Activated naive CD8-positive, alpha-beta T cell (primary cell): ENCODE measurements around the gene FAM174B.

Experiments
- H3K27ac Mint-ChIP-seq: one replicate; pipeline ENCODE4 v1.8.0; 2021; ENCODE audit warnings: mixed read lengths
- H3K27me3 Mint-ChIP-seq: one replicate; pipeline ENCODE4 v1.8.0; 2021; ENCODE audit warnings: mixed read lengths
- H3K36me3 Mint-ChIP-seq: one replicate; pipeline ENCODE4 v1.8.0; 2021; ENCODE audit warnings: mixed read lengths
- H3K4me1 Mint-ChIP-seq: one replicate; pipeline ENCODE4 v1.8.0; 2021; ENCODE audit warnings: low read depth, mixed read lengths
- H3K4me3 Mint-ChIP-seq: one replicate; pipeline ENCODE4 v1.8.0; 2021; ENCODE audit warnings: mild to moderate bottlenecking, mixed read lengths
- H3K9me3 Mint-ChIP-seq: one replicate; pipeline ENCODE4 v1.8.0; 2021; ENCODE audit warnings: low read depth, mixed read lengths

FAM174B gene

GRCh38 chr15:92623435-92623834, 32.1 kb downstream of the FAM174B start:
- no peak overlapping the region for H3K4me3 Mint-ChIP-seq
- no peaks in the 10 kb centered on the region for H3K9me3 Mint-ChIP-seq
- no peaks in the 10 kb centered on the region for H3K27me3 Mint-ChIP-seq
- H3K27ac Mint-ChIP-seq, result no peak overlapping the region
- peaks cover 8% of the 10 kb centered on the region for H3K36me3 Mint-ChIP-seq
- peaks cover 9% of the 10 kb centered on the region for H3K4me1 Mint-ChIP-seq

GRCh38 chr15:92621972-92622533, 33.5 kb downstream of the FAM174B start:
- Mint-ChIP-seq H3K4me1 (peaks cover 9% of the 10 kb centered on the region), H3K27me3 (no peaks in the 10 kb centered on the region), H3K4me3 (no peak overlapping the region), H3K27ac (no peak overlapping the region), H3K9me3 (no peaks in the 10 kb centered on the region), H3K36me3 (no peaks in the 10 kb centered on the region)

- H3K27me3 Mint-ChIP-seq, result no peaks in the 10 kb centered on the region
- no peak overlapping the region for H3K4me3 Mint-ChIP-seq
- H3K9me3 Mint-ChIP-seq, result no peaks in the 10 kb centered on the region
- no peaks in the 10 kb centered on the region for H3K36me3 Mint-ChIP-seq
- H3K4me1 Mint-ChIP-seq, result peaks cover 8% of the 10 kb centered on the region
- H3K27ac Mint-ChIP-seq, result no peak overlapping the region
Observed at GRCh38 chr15:92620991-92621390, 34.6 kb downstream of the FAM174B start.

- H3K9me3 Mint-ChIP-seq, result no peaks in the 10 kb centered on the region
- H3K27ac Mint-ChIP-seq, result no peak overlapping the region
- no peak overlapping the region for H3K4me3 Mint-ChIP-seq
- no peaks in the 10 kb centered on the region for H3K36me3 Mint-ChIP-seq
- peaks cover 1% of the 10 kb centered on the region for H3K4me1 Mint-ChIP-seq
- no peaks in the 10 kb centered on the region for H3K27me3 Mint-ChIP-seq
Observed at GRCh38 chr15:92619145-92620101, 36.2 kb downstream of the FAM174B start.

- no peaks in the 10 kb centered on the region for H3K4me1 Mint-ChIP-seq
- H3K9me3 Mint-ChIP-seq, result no peaks in the 10 kb centered on the region
- no peaks in the 10 kb centered on the region for H3K27me3 Mint-ChIP-seq
- H3K36me3 Mint-ChIP-seq, result no peaks in the 10 kb centered on the region
- H3K27ac Mint-ChIP-seq, result no peak overlapping the region
- no peak overlapping the region for H3K4me3 Mint-ChIP-seq
Observed at GRCh38 chr15:92617549-92618520, 37.7 kb downstream of the FAM174B start.

- no peaks in the 10 kb centered on the region for H3K36me3 Mint-ChIP-seq
- H3K9me3 Mint-ChIP-seq, result no peaks in the 10 kb centered on the region
- H3K4me1 Mint-ChIP-seq, result no peaks in the 10 kb centered on the region
- no peaks in the 10 kb centered on the region for H3K27me3 Mint-ChIP-seq
- H3K4me3 Mint-ChIP-seq, result no peak overlapping the region
- no peak overlapping the region for H3K27ac Mint-ChIP-seq
Observed at GRCh38 chr15:92616621-92617548, 38.7 kb downstream of the FAM174B start.

GRCh38 chr15:92614791-92615785, 40.5 kb downstream of the FAM174B start:
- H3K27ac Mint-ChIP-seq, result no peak overlapping the region
- H3K27me3 Mint-ChIP-seq, result no peaks in the 10 kb centered on the region
- no peak overlapping the region for H3K4me3 Mint-ChIP-seq
- no peaks in the 10 kb centered on the region for H3K36me3 Mint-ChIP-seq
- H3K4me1 Mint-ChIP-seq, result no peaks in the 10 kb centered on the region
- H3K9me3 Mint-ChIP-seq, result no peaks in the 10 kb centered on the region

- Mint-ChIP-seq H3K9me3 (no peaks in the 10 kb centered on the region), H3K4me1 (no peaks in the 10 kb centered on the region), H3K36me3 (no peaks in the 10 kb centered on the region), H3K27ac (no peak overlapping the region), H3K4me3 (no peak overlapping the region), H3K27me3 (no peaks in the 10 kb centered on the region)
Observed at GRCh38 chr15:92614301-92614700, 41.3 kb downstream of the FAM174B start.

- Mint-ChIP-seq H3K9me3 (no peaks in the 10 kb centered on the region), H3K36me3 (no peaks in the 10 kb centered on the region), H3K4me1 (no peaks in the 10 kb centered on the region), H3K27ac (no peak overlapping the region), H3K4me3 (no peak overlapping the region), H3K27me3 (no peaks in the 10 kb centered on the region)
Observed at GRCh38 chr15:92613841-92614240, 41.7 kb downstream of the FAM174B start.

- Mint-ChIP-seq H3K27ac (no peak overlapping the region), H3K4me3 (no peak overlapping the region), H3K27me3 (peaks cover 1% of the 10 kb centered on the region), H3K9me3 (no peaks in the 10 kb centered on the region), H3K36me3 (no peaks in the 10 kb centered on the region), H3K4me1 (no peaks in the 10 kb centered on the region)
Observed at GRCh38 chr15:92612891-92613290, 42.7 kb downstream of the FAM174B start.

GRCh38 chr15:92611995-92612745, 43.4 kb downstream of the FAM174B start:
- no peak overlapping the region for H3K4me3 Mint-ChIP-seq
- H3K27me3 Mint-ChIP-seq, result peaks cover 1% of the 10 kb centered on the region
- no peak overlapping the region for H3K27ac Mint-ChIP-seq
- no peaks in the 10 kb centered on the region for H3K9me3 Mint-ChIP-seq
- H3K4me1 Mint-ChIP-seq, result no peaks in the 10 kb centered on the region
- no peaks in the 10 kb centered on the region for H3K36me3 Mint-ChIP-seq

GRCh38 chr15:92611150-92611549, 44.4 kb downstream of the FAM174B start:
- Mint-ChIP-seq H3K36me3 (no peaks in the 10 kb centered on the region), H3K4me1 (no peaks in the 10 kb centered on the region), H3K9me3 (no peaks in the 10 kb centered on the region), H3K4me3 (no peak overlapping the region), H3K27me3 (peaks cover 1% of the 10 kb centered on the region), H3K27ac (no peak overlapping the region)
